GM18519 (cell line): Measurements from ENCODE around the gene MED29.
A peak's percentile ranks its signal among the peaks of the same experiment; 100 is the strongest.

ENCODE experiments used
- ATAC-seq: cut with Tn5 transposase; IDR thresholded peaks from one replicate; pipeline ENCODE4 v1.9.1; 2021; ENCODE audit warnings: mild to moderate bottlenecking, moderate library complexity; ENCODE audit not compliant: unreplicated experiment, low FRiP score

The MED29 gene

GRCh38 chr19:39390751-39391437 lies at the start of gene MED29, which contains the start of gene PAF1:
TSS of gene MED29 (plus strand) at chr19:39391378. CDS start at chr19:39391423, 45 bp downstream.
TSS of gene PAF1 (minus strand) at chr19:39391106. CDS start at chr19:39390864, 242 bp downstream.
- ATAC-seq: peak; percentile 70

- ATAC-seq: peak; percentile 68
Observed at GRCh38 chr19:39341719-39342604, 49.2 kb upstream of the MED29 start, which contains the start of gene SAMD4B. TSS of gene SAMD4B (plus strand) at chr19:39342421. CDS start at chr19:39356894, 14,473 bp downstream.

- peak; percentile 5 for ATAC-seq
Observed at GRCh38 chr19:39342647-39343305, 48.4 kb upstream of the MED29 start.

GRCh38 chr19:39345956-39346355 lies 45.2 kb upstream of the MED29 start:
- no peak for ATAC-seq

GRCh38 chr19:39347332-39348164 lies 43.6 kb upstream of the MED29 start:
- no peak for ATAC-seq

GRCh38 chr19:39349326-39349725 lies 41.9 kb upstream of the MED29 start:
- no peak for ATAC-seq

GRCh38 chr19:39350156-39350555 lies 41.0 kb upstream of the MED29 start:
- ATAC-seq: no peak

GRCh38 chr19:39351537-39352064 lies 39.6 kb upstream of the MED29 start:
- ATAC-seq: no peak

GRCh38 chr19:39352381-39353255 lies 38.6 kb upstream of the MED29 start:
- no peak for ATAC-seq

- no peak for ATAC-seq
Observed at GRCh38 chr19:39355253-39355652, 35.9 kb upstream of the MED29 start.

- ATAC-seq: no peak
Observed at GRCh38 chr19:39356073-39356472, 35.1 kb upstream of the MED29 start.

GRCh38 chr19:39356647-39357046 lies 34.5 kb upstream of the MED29 start:
- no peak for ATAC-seq

- ATAC-seq: no peak
Observed at GRCh38 chr19:39359026-39359425, 32.2 kb upstream of the MED29 start.

GRCh38 chr19:39360599-39360998 lies 30.6 kb upstream of the MED29 start:
- no peak for ATAC-seq

GRCh38 chr19:39362682-39363657 lies 28.2 kb upstream of the MED29 start:
- no peak for ATAC-seq

- no peak for ATAC-seq
Observed at GRCh38 chr19:39363901-39364457, 27.2 kb upstream of the MED29 start.

- ATAC-seq: no peak
Observed at GRCh38 chr19:39365531-39365930, 25.6 kb upstream of the MED29 start.
